Stimulated activated CD4-positive, alpha-beta T cell treated with anti-CD3 and anti-CD28 coated beads, Interleukin-4, amount 100 ng/mL, for 24 hours (primary cell): Measurements from ENCODE around the gene ETFA.

ENCODE experiments used
- DNase-seq: peaks from one replicate; pipeline ENCODE4 v3.0.0-alpha.2; 2020

ETFA gene

DNA sequence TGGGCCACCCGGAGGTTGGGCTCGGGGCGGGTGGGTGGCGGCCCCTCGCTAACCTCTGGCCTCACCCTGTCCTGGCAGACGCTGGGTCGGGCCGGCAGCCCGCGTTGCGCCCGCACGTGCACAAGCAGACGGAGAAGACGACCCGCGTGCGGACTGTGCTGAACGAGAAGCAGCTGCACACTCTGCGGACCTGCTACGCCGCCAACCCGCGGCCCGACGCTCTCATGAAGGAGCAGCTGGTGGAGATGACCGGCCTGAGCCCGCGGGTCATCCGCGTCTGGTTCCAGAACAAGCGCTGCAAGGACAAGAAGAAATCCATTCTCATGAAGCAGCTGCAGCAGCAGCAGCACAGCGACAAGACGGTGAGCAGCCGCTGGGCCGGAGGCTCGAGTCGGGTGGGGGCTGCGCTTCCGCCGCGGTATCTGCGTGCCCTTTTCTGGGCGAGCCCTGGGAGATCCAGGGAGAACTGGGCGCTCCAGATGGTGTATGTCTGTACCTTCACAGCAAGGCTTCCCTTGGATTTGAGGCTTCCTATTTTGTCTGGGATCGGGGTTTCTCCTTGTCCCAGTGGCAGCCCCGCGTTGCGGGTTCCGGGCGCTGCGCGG, 29.0 kb upstream of the ETFA start:
- no peak for DNase-seq

DNA sequence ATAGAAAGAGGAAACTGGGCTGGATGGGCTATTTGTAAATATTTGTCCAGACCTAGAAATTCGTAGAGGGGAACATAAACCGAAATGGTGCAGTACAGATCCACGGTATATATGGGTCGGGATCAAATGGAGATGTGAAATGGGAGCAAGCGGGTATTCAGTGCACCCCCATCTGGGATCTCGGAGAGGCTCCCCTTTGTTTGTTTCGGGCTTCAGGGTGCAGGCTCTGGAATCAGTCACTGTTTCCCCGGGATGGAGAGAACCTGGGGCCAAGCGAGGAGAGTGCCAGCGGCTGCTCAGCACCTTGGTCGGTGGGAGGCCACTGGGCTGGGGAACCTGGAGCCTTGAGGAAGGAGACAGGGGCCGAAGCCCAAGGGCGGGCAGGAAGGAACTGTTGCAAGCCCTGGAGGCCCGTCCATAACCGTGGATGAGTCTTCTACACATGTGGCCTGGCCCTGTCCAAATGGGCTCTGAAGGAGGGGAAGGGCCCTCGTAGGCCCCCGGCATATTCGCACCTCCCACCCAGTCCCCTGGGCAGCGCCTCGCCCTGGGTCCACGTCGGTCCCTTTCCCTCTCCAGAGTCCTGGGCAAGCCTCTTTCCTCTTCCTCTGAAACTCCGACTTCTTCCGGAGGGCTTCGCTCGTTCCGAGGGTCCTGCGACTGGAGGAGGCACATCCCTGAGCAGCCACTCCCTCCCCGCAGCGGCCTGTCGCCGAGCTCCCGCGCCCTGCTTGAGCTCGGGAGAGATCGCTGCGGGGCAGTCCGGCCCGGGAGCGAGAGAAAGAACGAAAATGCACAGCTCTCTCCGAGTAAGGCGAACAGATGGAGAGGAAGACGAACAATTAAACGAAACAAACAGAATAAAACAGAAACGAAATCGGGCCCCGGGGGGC, 28.3 kb upstream of the ETFA start:
- no peak for DNase-seq

DNA sequence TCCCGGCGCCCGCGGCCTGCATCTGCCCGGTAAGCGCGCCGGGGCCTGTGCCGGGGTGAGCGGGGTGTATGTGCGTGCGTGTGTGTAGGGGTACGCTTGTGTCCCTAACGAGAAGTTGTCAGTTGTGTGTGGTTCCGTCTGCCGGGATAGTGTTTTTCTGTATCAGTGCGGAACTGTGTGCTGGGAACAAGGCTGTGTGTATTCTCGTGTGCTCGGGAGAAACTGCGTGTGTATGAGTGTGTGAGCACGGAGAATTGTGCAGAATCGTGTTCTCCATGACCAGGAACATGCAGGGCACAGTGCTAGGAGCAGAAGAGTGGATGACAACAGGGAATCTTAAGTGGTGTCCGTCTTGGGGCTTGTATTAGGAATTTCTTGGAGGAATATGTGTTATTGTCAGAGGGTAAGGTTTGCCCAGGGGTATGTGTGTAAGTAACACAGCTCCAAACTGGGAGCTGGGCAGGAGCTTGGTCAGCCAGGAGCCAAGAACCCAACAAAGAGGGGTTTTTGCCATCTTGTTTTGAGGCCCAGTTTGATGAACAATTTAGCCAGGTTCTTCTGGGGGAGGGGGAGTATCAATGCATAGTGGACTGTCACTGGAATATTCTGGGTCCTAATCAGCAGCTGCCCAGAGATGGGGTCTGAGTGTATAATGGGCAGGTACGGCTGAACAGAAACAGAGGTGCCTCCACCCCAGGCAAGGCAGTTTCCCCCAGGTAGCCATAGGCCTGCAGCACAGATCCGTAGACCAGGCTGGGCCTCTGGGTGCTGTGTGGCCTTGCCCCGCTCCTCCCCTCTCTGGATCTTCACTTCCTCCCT, 27.4 kb upstream of the ETFA start:
- DNase-seq: no peak

DNA sequence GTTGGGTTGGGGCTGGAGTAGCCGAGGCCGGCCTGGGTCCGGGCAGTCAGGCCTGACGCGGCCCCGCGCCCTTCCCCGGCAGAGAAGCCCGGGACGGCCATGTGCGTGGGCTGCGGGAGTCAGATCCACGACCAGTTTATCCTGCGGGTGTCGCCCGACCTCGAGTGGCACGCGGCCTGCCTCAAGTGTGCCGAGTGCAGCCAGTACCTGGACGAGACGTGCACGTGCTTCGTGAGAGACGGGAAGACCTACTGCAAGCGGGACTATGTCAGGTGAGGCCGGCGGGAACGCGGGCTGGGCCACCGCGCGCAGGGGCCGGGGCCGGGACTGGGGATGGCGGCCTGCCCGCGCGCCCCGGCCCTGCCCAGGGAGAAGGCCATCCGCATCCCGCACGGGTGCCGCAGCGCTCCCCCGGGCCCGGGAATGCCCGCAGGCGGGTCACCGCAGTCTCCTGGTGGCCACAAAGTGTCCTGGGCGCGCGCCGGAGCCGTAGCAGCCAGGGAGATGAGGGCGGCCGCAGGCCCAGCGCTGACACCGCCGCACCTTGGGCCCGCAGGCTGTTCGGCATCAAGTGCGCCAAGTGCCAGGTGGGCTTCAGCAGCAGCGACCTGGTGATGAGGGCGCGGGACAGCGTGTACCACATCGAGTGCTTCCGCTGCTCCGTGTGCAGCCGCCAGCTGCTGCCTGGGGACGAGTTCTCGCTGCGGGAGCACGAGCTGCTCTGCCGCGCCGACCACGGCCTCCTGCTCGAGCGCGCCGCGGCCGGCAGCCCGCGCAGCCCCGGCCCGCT, 26.6 kb upstream of the ETFA start:
- no peak for DNase-seq

DNA sequence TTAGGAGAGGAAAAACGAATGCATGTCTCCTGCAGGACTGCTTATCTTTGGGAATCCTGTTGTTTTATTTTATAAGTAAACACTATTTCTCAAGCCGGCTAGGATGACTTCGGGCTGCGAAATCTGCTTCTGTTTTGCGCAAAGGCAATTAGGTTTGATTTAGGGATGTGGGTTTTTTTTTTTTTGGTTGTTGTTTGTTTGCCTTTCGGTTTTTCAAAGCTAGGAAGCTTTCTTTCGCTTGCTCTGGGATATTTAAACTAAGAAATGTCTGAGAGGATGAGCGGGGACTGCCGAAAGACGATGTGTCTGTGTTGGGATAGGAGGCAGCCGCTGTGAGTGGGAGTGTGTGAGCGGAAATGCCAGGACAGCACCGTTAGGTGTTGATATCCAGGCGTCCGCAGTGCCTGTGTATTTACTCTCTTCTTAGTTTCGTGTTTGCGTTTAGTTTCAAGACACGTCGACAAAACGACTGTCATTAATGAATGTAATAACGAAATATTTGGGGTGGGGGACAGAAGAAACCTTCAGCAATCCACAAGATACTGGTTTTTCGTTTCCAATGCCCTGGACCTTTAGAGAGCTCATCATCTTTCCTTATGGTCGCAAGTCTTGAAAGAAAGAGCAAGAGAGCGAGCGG, 25.9 kb upstream of the ETFA start:
- DNase-seq: no peak

DNA sequence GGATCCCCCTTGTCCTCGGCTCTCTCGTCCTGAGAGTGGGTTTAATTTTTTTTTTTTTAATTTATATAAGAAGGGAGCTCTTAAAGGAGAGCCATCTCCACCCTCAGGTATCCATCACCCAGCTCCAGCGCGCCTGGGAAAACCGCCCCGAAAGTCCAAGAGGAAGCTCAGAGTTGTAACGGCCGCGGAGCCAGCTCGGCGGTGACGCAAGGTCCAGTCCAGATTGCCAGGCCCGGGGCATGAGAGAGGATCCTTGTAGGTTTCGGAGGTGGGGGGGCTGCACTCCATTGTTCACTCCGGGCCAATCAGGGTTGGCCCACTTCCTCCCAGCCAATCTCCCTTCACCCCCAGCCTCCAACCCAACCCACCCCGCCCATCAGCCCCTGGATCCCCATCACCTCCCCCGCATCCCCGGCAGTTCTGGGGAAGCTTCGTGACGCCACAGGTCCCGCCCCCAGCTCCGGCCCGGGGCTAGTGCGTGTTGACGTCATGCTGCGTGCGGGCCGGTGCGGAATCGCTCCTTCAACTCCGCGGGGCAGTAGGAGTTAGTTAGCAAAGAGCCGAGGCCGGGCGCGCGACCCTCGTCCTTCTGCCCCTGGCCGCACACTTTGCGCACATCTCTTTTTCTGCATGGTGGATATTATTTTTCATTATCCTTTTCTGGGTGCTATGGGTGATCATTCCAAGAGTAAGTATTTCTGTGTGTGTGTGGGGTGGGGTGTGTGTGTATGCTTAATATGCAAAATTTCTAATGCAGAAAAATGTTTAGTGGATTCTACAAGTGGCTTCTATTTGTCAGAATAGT, 25.2 kb upstream of the ETFA start, which contains the start of gene ISL2:
ISL2 (plus strand) TSS at position 520 of the 805 bp plus-strand sequence; CDS start at position 631, 111 bp downstream.
- DNase-seq: peak; percentile 58

- DNase-seq: no peak
These were observed 24.3 kb upstream of the ETFA start for GRCh38 chr15:76335307-76336253.

- DNase-seq: no peak
These were observed 23.4 kb upstream of the ETFA start for GRCh38 chr15:76334438-76335306.

GRCh38 chr15:76333720-76334437, 22.6 kb upstream of the ETFA start:
- no peak for DNase-seq

GRCh38 chr15:76333309-76333708, 22.0 kb upstream of the ETFA start:
- no peak for DNase-seq

GRCh38 chr15:76332796-76333195, 21.5 kb upstream of the ETFA start:
- no peak for DNase-seq

DNA sequence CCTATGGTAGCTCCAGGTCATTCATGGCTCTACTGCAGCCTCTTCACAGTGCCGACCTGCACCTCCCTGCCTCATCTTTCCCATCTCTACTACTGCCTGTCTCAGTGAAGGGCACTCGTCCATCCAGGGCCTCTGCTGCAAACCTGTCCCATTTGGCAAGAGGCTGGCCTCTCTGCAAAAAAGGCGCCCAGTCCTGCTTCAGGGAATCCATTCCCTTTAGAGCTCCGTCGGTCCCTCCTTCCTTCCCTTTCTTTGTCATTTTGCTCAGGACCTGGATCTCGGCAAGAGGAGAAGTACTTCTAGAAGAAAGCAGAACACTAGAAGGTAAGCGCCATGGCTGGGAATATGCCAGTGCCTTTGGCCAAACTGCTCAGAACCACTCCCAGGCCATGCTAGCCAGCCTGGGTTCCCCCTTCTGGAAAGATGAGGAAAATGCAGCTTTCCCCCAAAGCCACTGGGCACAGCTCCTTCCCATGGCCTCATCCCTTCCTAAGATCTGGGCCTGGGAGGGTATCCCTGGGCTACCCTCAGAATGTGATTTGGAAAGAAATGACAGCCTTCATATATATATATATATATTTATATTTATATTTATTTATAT, 18.9 kb upstream of the ETFA start:
- no peak for DNase-seq

GRCh38 chr15:76328958-76329357, 17.7 kb upstream of the ETFA start:
- DNase-seq: no peak

DNA sequence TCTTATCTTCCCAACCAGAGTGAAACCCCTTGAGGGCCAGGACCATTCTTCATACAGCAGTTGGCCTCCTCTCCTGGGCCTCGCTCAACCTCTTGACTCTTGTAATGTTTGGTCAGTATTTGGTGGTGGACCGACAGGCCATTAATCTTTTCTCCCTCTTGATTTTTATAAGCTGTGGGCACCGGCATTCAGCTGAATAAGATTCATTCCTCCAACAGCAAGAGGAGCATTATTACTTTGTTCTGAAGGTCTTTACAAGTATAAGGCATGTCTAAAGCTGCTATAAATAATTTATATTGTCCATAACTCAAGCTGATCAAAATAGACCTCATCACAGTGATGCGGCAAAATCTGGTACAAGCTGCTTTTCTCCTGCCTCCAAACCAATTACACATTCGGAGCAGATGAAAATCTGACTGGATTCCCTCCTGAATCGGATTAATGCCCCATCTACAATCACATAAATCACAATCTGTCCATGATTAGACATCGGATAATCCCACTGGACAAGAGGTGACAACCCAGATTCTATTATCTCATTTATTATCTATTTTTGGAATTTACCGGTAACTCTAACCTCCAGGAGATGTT, 16.9 kb upstream of the ETFA start:
- DNase-seq: no peak

DNA sequence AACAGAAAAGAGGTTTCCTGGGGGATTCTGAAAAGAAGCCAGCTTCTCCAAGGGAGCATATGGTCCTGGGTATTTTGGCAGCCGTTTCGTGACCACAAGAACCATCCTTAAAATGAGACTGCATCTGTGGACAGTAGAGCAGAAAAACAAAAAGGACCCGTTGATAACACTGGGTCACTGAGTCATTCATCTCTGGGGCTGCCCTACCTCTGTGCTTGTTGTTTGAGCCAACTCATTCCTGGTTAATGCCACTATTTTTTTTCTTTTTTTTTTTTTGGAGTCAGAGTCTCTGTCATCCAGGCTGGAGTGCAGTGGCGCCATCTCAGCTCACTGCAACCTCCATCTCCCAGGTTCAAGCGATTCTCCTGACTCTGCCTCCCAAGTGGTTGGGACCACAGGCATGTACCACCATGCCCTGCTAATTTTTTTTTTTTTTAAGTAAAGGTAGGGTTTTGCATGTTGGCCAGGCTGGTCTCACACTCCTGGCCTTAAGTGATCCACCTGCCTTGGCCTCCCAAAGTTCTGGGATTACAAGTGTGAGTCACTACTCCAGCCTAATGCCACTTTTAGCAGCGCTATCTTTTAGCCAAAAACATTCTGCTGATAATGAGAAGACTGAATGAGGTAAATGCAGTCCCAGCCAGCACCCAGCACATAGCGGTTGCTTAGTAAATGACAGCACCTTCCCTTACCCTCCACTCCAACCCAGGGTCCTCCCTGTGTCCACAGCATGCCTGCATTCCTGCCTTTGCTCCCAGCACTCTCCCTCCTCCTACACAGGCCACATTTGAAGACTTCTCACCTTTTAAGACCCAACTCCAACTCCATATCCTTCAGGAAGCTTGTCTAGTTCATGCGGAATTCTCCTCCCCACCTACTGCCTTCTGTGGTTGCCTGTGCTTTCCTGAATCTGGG, 16.2 kb upstream of the ETFA start:
- DNase-seq: no peak

GRCh38 chr15:76325704-76326103, 14.4 kb upstream of the ETFA start:
- DNase-seq: no peak
